ENCODE measurements around the gene SLC30A7.

- TF ChIP-seq GATA2 (IDR thresholded peaks at IDR 0.05; ENCODE audit: low read depth, low read length) (no peak), GATA3 (IDR thresholded peaks at IDR 0.05; ENCODE audit: low read depth, low read length) (no peak)
These were observed 40.5 kb downstream of the SLC30A7 start for GRCh38 chr1:100936194-100936967.
